ENCODE data around the gene ABCA1.
A peak's percentile ranks its signal among the peaks of the same experiment; 100 is the strongest.
"Not testable (repeated sequence)": the region's sequence is repeated elsewhere in the genome, so short reads cannot be mapped to it uniquely, and the experiment has no call there.

ABCA1 gene

GRCh38 chr9:104903609-104904008 lies 24.3 kb downstream of the ABCA1 start:
- DNase-seq: peak; percentile 76

DNA sequence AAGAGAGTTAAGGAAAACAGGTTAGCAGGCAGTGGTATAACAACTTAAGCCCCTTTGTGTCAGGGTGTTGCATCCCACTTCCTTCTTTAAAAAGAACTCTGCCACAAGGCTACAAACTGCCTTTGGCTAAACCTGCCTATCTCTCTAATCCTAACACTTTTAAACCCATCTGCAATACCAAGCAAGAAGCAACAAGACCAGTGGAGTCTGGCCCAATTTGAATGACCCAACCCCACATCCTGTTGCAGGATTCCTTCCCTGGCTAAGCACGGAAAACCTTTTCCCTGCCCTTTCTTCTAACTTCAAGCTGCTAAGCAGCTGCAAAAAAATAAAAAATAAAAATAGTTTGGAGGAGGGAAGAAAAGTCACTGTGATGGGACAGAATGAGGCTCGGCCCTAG lies 27.1 kb downstream of the ABCA1 start:
- DNase-seq: no peak

GRCh38 chr9:104900324-104900723 lies 27.6 kb downstream of the ABCA1 start:
- no peak for DNase-seq

- no peak for DNase-seq
Observed at GRCh38 chr9:104899759-104900247, 28.2 kb downstream of the ABCA1 start.

GRCh38 chr9:104898376-104898775 lies 29.6 kb downstream of the ABCA1 start:
- DNase-seq: not testable (repeated sequence)

DNA sequence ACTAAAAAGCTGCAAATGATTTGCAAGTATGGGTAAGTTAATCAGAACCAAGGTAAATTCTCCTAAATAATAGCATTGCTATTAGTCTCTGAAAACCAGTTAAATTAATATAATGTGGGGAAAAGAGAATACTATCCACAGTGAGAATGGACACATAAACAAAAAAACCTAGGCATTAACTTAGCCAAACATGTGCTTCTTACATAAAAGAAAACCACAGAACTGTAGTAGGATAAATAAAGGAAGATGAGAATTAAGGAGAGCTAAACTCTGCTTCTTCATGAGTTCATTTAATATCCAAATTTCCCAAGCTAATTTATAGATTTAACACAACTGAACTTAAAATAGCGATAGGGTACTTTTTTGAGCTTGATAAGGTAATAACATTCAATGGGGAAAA lies 31.8 kb downstream of the ABCA1 start:
- no peak for DNase-seq

GRCh38 chr9:104895572-104895971 lies 32.4 kb downstream of the ABCA1 start:
- DNase-seq: no peak

GRCh38 chr9:104892701-104893100 lies 35.3 kb downstream of the ABCA1 start:
- no peak for DNase-seq

DNA sequence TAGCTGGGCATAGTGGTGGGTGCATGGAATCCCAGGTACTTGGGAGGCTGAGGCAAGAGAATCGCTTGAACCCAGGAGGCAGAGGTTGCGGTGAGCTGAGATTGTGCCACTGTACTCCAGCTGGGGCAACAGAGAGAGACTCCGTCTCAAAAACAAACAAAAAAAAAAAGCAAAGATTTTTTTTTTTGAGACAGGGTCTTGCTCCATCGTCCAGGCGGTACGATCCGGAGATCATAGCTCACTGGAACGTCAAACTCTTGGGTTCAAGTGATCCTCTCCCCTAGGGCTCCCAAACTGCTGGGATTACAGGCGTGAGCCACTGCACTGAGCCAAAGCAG lies 37.6 kb downstream of the ABCA1 start:
- no peak for DNase-seq

- DNase-seq: no peak
Observed at GRCh38 chr9:104885818-104886709, 41.9 kb downstream of the ABCA1 start.

GRCh38 chr9:104883169-104883568 lies 44.8 kb downstream of the ABCA1 start:
- no peak for DNase-seq

DNA sequence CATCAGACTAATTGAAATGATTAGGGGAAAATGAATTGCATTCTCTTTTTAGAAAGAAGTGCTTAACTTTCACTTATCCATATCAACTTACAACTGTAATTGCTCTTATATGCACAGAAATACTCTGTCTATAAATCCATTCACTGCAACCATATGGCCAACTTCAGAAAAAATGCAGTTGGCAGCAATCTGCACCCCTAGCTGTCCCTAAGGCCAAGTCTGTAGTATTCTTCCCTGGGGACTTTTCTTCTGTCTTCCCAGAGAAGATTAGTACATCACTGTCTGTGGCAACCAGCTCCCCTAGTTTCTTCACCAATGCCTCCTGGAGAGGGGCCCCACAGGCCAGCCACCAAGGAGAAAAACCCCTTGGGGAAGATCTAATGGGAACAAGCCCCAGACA lies 45.4 kb downstream of the ABCA1 start:
- DNase-seq: no peak

GRCh38 chr9:104882086-104882485 lies 45.9 kb downstream of the ABCA1 start:
- no peak for DNase-seq

DNA sequence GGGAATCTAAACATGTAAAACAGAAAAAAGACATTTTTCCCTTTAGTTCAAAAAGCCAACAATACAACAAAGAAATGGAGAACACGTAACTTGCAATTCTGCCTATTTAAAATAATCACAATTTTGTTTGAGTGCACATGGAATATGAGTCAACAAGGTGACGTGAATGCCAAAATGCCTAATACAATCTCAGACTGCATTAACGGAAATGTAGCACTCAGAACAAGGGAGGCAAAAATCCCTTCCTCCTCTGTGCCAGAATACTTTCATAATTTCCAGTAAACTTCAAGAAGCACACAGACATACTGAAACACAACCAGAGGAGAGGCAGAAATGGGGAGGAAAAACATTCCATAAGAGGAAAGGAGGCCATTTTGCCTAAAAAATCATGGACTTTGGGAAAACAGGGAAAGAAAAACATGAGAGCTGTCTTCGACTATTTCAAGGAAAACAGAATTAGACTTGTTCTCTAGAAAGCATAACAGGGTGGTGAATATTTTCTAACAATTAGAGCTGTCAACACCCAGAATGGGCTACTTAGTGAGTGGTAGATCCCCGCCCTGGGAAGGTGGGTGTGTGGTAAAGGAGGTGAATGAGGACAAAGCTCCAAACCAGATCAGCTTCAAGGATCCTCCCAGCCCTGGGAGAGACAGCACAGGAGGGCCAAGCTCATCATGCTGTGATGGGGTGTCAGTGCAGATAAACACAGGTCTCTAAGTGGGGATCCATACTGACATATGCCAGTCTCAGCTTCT lies 48.2 kb downstream of the ABCA1 start:
- no peak for DNase-seq

- DNase-seq: no peak
Observed at GRCh38 chr9:104876587-104876986, 51.4 kb downstream of the ABCA1 start.

DNA sequence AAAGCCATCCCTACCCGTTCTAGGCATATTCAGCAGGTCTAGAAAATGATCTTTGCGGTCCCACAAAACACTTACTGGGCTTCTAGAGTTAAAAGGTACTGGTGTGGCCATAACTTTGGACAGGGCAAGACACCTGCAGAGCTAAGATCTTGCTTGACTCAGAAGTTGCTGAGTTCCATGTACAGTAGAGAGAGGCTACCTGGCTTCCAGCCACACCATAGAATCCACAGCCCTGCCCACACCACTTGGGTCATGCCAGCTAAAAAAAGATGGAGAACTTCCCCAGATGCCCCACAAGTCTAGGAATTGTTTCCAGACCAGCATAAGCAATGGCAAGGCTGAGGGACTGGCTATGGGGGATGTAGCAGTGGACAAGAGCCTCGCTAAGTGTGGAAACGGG lies 52.1 kb downstream of the ABCA1 start:
- DNase-seq: no peak

DNA sequence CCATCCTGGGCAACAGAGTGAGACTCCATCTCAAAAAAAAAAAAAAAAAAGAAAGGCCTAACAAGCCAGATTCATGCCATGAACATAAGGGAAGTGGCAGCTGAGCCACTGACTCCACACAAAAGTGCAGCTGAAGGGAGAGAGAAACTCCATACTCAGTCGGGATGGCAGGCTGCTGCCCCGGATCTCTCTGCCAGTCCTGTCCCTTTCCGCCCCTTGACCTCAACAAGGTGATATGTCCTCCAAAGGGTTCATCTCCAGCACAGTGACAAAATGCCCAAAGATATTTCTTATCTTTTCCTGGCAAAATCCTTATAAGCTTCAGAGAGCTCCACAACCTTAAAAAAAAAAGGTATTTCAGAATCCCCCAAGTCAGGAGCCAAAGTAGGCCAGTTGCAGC lies 52.6 kb downstream of the ABCA1 start:
- no peak for DNase-seq

GRCh38 chr9:104873489-104873850 lies 54.5 kb downstream of the ABCA1 start:
- DNase-seq: no peak

DNA sequence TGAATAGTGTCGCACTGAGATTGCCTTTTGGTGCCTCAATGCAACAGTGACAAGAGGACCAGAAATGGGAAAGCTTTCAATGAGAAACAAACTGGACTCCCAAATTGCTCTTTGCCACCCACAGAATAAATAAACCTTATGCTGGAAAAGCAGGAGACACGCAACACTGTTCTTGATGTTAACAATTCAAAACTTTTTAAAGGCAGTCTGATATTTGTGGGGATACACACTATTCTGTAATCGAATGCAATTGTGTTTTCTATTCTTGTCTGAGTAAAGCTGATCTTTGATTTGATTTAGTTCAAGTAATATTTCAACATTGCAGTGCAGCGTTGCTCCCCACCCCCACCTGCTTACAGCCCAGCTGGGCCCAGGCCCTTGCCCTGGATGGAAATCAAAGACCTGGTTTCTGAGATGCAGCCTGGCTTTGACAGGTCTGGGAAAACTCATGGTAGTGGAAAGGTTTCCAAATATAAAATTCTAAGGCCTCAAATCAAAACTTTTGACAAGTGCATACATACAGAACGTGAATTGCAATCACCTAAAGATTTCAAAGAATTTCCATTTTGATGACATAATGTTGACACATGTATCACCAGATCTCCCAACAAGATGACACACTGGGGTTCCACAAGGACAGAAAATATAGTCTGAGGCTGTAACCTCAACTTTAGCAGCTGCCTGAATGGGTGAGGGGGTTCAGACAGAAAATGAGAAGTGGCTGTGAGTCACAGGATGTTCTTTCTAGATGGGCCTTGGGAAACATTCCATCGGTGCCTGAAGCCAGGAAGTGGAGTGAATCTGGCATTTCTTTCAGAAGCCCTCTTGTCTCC lies 55.1 kb downstream of the ABCA1 start:
- peak; percentile 93 for DNase-seq

GRCh38 chr9:104871961-104872527 lies 55.9 kb downstream of the ABCA1 start:
- DNase-seq: peak; percentile 6

GRCh38 chr9:104869811-104870210 lies 58.1 kb downstream of the ABCA1 start:
- no peak for DNase-seq

- peak; percentile 91 for DNase-seq
Observed at GRCh38 chr9:104868687-104869404, 59.1 kb downstream of the ABCA1 start.

Data from islet precursor cell (in vitro differentiated cells).